ENCODE data around the gene SLC6A1. TPM values are rescaled to one million over a fixed set of nuclear protein-coding genes. Genes with fewer than 3 reads are reported as not detected.

Gene SLC6A1
- polyA plus RNA-seq, 1 of the 3 experiments (the other 2 are of a cell fraction): not detected

- H3F3A ChIP-seq (replicated peaks; ENCODE audit: insufficient read depth): no peaks in the 10 kb centered on the region
- 44% methylated on average over 5 of the region's 5 CpGs for WGBS (ENCODE audit: low lambda C conversion rate)
- H3K36me3 ChIP-seq (replicated peaks in 1 of 2; ENCODE audit: control insufficient read depth in 1 of 2, insufficient read depth in 2 of 2, low read length in 1 of 2): no peaks in the 10 kb centered on the region
- peaks cover 47% of the 10 kb centered on the region for H3K27me3 ChIP-seq (ENCODE audit: insufficient read depth)
- no peaks in the 10 kb centered on the region for H4K20me1 ChIP-seq (ENCODE audit: insufficient read depth)
- no peaks in the 10 kb centered on the region for H3K9me2 ChIP-seq
- ChIA-PET POLR2A (no interaction called here), CTCF (interaction anchor here (0.8 to 2.8 kb wide), 6 partner anchors 9 to 238 kb away, joined by 3 to 10 read pairs (median 4); no protein-coding TSS in a partner anchor)
- no peak overlapping the region for H3K4me2 ChIP-seq
- TF ChIP-seq TAF1 (IDR thresholded peaks at IDR 0.05; ENCODE audit: borderline replicate concordance, low read depth, low read length) (no peak), RAD21 (IDR thresholded peaks at IDR 0.05; ENCODE audit: low read length) (no peak), EZH2phosphoT487 (IDR thresholded peaks at IDR 0.05; ENCODE audit: borderline replicate concordance, low read depth) (no peak), PBX3 (IDR thresholded peaks at IDR 0.05) (no peak), ZBTB33 (IDR thresholded peaks at IDR 0.05; ENCODE audit: borderline replicate concordance, low read depth) (no peak), REST (IDR thresholded peaks at IDR 0.05; ENCODE audit: low read depth, low read length) (no peak)
- no peaks in the 10 kb centered on the region for H3K79me2 ChIP-seq (ENCODE audit: insufficient read depth)
- no peaks in the 10 kb centered on the region for H3K9me3 ChIP-seq
- H3K4me1 ChIP-seq (ENCODE audit: control insufficient read depth in 1 of 2, insufficient read depth in 2 of 2, low read depth in 1 of 2, low read length in 1 of 2): peaks cover 0 to 15% of the 10 kb centered on the region in 2 experiments; a peak in 1 of 4 replicates
- DNase-seq: no peak
- no peak overlapping the region for H3K27ac ChIP-seq (ENCODE audit: low read depth in 2 of 2, low read length in 1 of 2)
- H3K9ac ChIP-seq: no peak overlapping the region
- H2AFZ ChIP-seq (ENCODE audit: low read depth): no peak overlapping the region
- H3K4me3 ChIP-seq (ENCODE audit: low read depth in 2 of 2, low read length in 1 of 2): no peak overlapping the region
These were observed 3.9 kb downstream of the SLC6A1 start for GRCh38 chr3:10996345-10997013.

- H3K4me3 ChIP-seq (ENCODE audit: low read depth in 2 of 2, low read length in 1 of 2): no peak overlapping the region
- no peaks in the 10 kb centered on the region for H3K9me3 ChIP-seq
- no peaks in the 10 kb centered on the region for H3K9me2 ChIP-seq
- H3K36me3 ChIP-seq (replicated peaks in 1 of 2; ENCODE audit: control insufficient read depth in 1 of 2, insufficient read depth in 2 of 2, low read length in 1 of 2): no peaks in the 10 kb centered on the region
- POLR2A ChIA-PET: no interaction called here
- H3K4me2 ChIP-seq: no peak overlapping the region
- CTCF ChIA-PET: interaction anchor here (0.8 to 2.8 kb wide), 7 partner anchors 10 to 239 kb away, joined by 3 to 10 read pairs (median 5); no protein-coding TSS in a partner anchor
- H3K27ac ChIP-seq (ENCODE audit: low read depth in 2 of 2, low read length in 1 of 2): no peak overlapping the region
- no peaks in the 10 kb centered on the region for H3K79me2 ChIP-seq (ENCODE audit: insufficient read depth)
- WGBS (ENCODE audit: low lambda C conversion rate): 31% methylated on average over 4 of the region's 5 CpGs
- H3K27me3 ChIP-seq (ENCODE audit: insufficient read depth): peaks cover 39% of the 10 kb centered on the region
- no peak overlapping the region for H2AFZ ChIP-seq (ENCODE audit: low read depth)
- H3K4me1 ChIP-seq (ENCODE audit: control insufficient read depth in 1 of 2, insufficient read depth in 2 of 2, low read depth in 1 of 2, low read length in 1 of 2): peaks cover 0 to 9% of the 10 kb centered on the region in 2 experiments; a peak in 1 of 4 replicates
- no peak overlapping the region for H3K9ac ChIP-seq
- H3F3A ChIP-seq (replicated peaks; ENCODE audit: insufficient read depth): no peaks in the 10 kb centered on the region
- no peak for DNase-seq
- H4K20me1 ChIP-seq (ENCODE audit: insufficient read depth): no peaks in the 10 kb centered on the region
- no peak for TF ChIP-seq CTCF (IDR thresholded peaks at IDR 0.05)
- no peak for TF ChIP-seq CHD2 (IDR thresholded peaks at IDR 0.05; ENCODE audit: low read length, partially characterized antibody)
- TF ChIP-seq ZBTB33 (IDR thresholded peaks at IDR 0.05; ENCODE audit: borderline replicate concordance, low read depth): no peak
- TF ChIP-seq TEAD4 (IDR thresholded peaks at IDR 0.05; ENCODE audit: borderline replicate concordance, insufficient read depth): no peak
- TF ChIP-seq FOXM1 (IDR thresholded peaks at IDR 0.05; ENCODE audit: low read depth): no peak
- no peak for TF ChIP-seq FOXJ3 (CRISPR knock-in tag; IDR thresholded peaks at IDR 0.05)
- TF ChIP-seq MXI1 (IDR thresholded peaks at IDR 0.05; ENCODE audit: low read depth, low read length): no peak
These were observed 4.6 kb downstream of the SLC6A1 start for GRCh38 chr3:10997196-10997595.
